Measurements from ENCODE around the gene KISS1R.

DNA sequence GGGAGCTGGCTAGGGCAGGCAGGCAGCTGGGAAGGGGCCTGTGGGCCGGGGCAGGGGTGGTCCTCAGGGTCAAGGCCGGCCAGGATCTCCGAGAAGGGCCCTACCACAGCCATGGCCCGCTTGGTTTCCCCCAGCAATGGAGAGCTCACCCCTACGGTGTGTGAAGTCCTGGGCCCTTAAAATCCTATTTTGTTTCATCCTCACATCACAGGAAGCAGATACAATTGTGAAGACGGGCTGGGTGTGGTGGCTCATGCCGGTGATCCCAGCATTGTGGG lies 15.1 kb upstream of the KISS1R start:
- TF ChIP-seq, protein P1, sequence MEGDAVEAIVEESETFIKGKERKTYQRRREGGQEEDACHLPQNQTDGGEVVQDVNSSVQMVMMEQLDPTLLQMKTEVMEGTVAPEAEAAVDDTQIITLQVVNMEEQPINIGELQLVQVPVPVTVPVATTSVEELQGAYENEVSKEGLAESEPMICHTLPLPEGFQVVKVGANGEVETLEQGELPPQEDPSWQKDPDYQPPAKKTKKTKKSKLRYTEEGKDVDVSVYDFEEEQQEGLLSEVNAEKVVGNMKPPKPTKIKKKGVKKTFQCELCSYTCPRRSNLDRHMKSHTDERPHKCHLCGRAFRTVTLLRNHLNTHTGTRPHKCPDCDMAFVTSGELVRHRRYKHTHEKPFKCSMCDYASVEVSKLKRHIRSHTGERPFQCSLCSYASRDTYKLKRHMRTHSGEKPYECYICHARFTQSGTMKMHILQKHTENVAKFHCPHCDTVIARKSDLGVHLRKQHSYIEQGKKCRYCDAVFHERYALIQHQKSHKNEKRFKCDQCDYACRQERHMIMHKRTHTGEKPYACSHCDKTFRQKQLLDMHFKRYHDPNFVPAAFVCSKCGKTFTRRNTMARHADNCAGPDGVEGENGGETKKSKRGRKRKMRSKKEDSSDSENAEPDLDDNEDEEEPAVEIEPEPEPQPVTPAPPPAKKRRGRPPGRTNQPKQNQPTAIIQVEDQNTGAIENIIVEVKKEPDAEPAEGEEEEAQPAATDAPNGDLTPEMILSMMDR (IDR thresholded peaks at IDR 0.05; ENCODE audit: poor library complexity): no peak
- no peak for TF ChIP-seq EZH2phosphoT487 (IDR thresholded peaks at IDR 0.05; ENCODE audit: low read depth, severe bottlenecking, unreplicated experiment)
- TF ChIP-seq EZH2 (IDR thresholded peaks at IDR 0.05; ENCODE audit: borderline replicate concordance): no peak

Data from hepatocyte (in vitro differentiated cells).